Measurements from ENCODE around the gene AFAP1. TPM values are rescaled to one million over a fixed set of nuclear protein-coding genes. Genes with fewer than 3 reads are reported as not detected.

The AFAP1 gene
- total RNA-seq, 2 experiments from 2014 or later, result not detected

GRCh38 chr4:7787681-7788141 lies 151.9 kb downstream of the AFAP1 start:
- CTCF ChIA-PET (ENCODE audit: unreplicated experiment), result no interaction called here
- DNase-seq (ENCODE audit: low spot score), result no peak
- no TSS peak for BruUV-seq (replicated peaks)

GRCh38 chr4:7787067-7787466 lies 152.6 kb downstream of the AFAP1 start:
- Histone ChIP-seq H3K9me3 (ENCODE audit: low read length) (no peaks in the 10 kb centered on the region), H3K36me3 (ENCODE audit: insufficient read depth, low read length) (no peaks in the 10 kb centered on the region), H3K27ac (ENCODE audit: low read depth, low read length, poor library complexity, severe bottlenecking) (no peak overlapping the region), H3K4me1 (ENCODE audit: insufficient read depth, low read length, poor library complexity, severe bottlenecking) (peaks cover under 1% of the 10 kb centered on the region), H2AFZ (ENCODE audit: low read length) (no peak overlapping the region), H4K20me1 (ENCODE audit: insufficient read depth, low read length) (no peaks in the 10 kb centered on the region), H3K79me2 (ENCODE audit: insufficient read depth, low read depth, low read length) (no peaks in the 10 kb centered on the region), H3K4me2 (ENCODE audit: low read length) (no peak overlapping the region), H3K9me2 (ENCODE audit: insufficient read depth, low read length) (no peaks in the 10 kb centered on the region), H3K4me3 (ENCODE audit: low read depth, low read length, poor library complexity, severe bottlenecking) (no peak overlapping the region)
- ChIA-PET CTCF (ENCODE audit: unreplicated experiment) (no interaction called here), POLR2A (no interaction called here)
- no peak for DNase-seq (ENCODE audit: low spot score)
- intact Hi-C loops (cut with micrococcal nuclease; ENCODE audit: unreplicated experiment), result no loop called here
- BruUV-seq (replicated peaks), result no TSS peak
- TF ChIP-seq EZH2phosphoT487 (IDR thresholded peaks at IDR 0.05; ENCODE audit: borderline replicate concordance, low read depth, low read length) (no peak), CTCF (conservative IDR thresholded peaks at IDR 0.05; ENCODE audit: low read length) (no peak)

More at GRCh38 chr4:7787681-7788141, 151.9 kb downstream of the AFAP1 start:
- intact Hi-C loops (cut with micrococcal nuclease; ENCODE audit: unreplicated experiment), result no loop called here
- H3K4me1 ChIP-seq (ENCODE audit: insufficient read depth, low read length, poor library complexity, severe bottlenecking), result peaks cover 7% of the 10 kb centered on the region
- no peaks in the 10 kb centered on the region for H3K9me3 ChIP-seq (ENCODE audit: low read length)
- no peaks in the 10 kb centered on the region for H4K20me1 ChIP-seq (ENCODE audit: insufficient read depth, low read length)
- no peak overlapping the region for H2AFZ ChIP-seq (ENCODE audit: low read length)
- H3K79me2 ChIP-seq (ENCODE audit: insufficient read depth, low read depth, low read length), result no peaks in the 10 kb centered on the region
- TF ChIP-seq CTCF (conservative IDR thresholded peaks at IDR 0.05; ENCODE audit: low read length) (no peak), EZH2phosphoT487 (IDR thresholded peaks at IDR 0.05; ENCODE audit: borderline replicate concordance, low read depth, low read length) (no peak)
- no peaks in the 10 kb centered on the region for H3K9me2 ChIP-seq (ENCODE audit: insufficient read depth, low read length)
- H3K4me3 ChIP-seq (ENCODE audit: low read depth, low read length, poor library complexity, severe bottlenecking), result no peak overlapping the region
- H3K36me3 ChIP-seq (ENCODE audit: insufficient read depth, low read length), result no peaks in the 10 kb centered on the region
- POLR2A ChIA-PET, result no interaction called here
- H3K27ac ChIP-seq (ENCODE audit: low read depth, low read length, poor library complexity, severe bottlenecking), result no peak overlapping the region
- H3K4me2 ChIP-seq (ENCODE audit: low read length), result no peak overlapping the region

GRCh38 chr4:7786517-7786916 lies 153.1 kb downstream of the AFAP1 start:
- DNase-seq (ENCODE audit: low spot score), result no peak
- Histone ChIP-seq H3K4me3 (ENCODE audit: low read depth, low read length, poor library complexity, severe bottlenecking) (no peak overlapping the region), H3K27ac (ENCODE audit: low read depth, low read length, poor library complexity, severe bottlenecking) (no peak overlapping the region), H3K4me1 (ENCODE audit: insufficient read depth, low read length, poor library complexity, severe bottlenecking) (no peaks in the 10 kb centered on the region), H3K9me2 (ENCODE audit: insufficient read depth, low read length) (no peaks in the 10 kb centered on the region), H3K4me2 (ENCODE audit: low read length) (no peak overlapping the region), H3K36me3 (ENCODE audit: insufficient read depth, low read length) (no peaks in the 10 kb centered on the region), H3K79me2 (ENCODE audit: insufficient read depth, low read depth, low read length) (no peaks in the 10 kb centered on the region), H3K9me3 (ENCODE audit: low read length) (no peaks in the 10 kb centered on the region), H4K20me1 (ENCODE audit: insufficient read depth, low read length) (no peaks in the 10 kb centered on the region), H2AFZ (ENCODE audit: low read length) (no peak overlapping the region)
- CTCF ChIA-PET (ENCODE audit: unreplicated experiment), result no interaction called here
- no peak for TF ChIP-seq EZH2phosphoT487 (IDR thresholded peaks at IDR 0.05; ENCODE audit: borderline replicate concordance, low read depth, low read length)
- no peak for TF ChIP-seq CTCF (conservative IDR thresholded peaks at IDR 0.05; ENCODE audit: low read length)
- intact Hi-C loops (cut with micrococcal nuclease; ENCODE audit: unreplicated experiment), result no loop called here
- no TSS peak for BruUV-seq (replicated peaks)
- POLR2A ChIA-PET, result no interaction called here
